Bone marrow (tissue), 2 donors: ENCODE results near the gene SYDE1.

Experiments used
- DNase-seq, 2 donors: peaks; one replicate each; lab custom pipeline; 2025; lab: John Stamatoyannopoulos, UW

The SYDE1 gene

GRCh38 chr19:15108145-15108844 is 1.1 kb downstream of the SYDE1 start:
- no peak for DNase-seq

DNA sequence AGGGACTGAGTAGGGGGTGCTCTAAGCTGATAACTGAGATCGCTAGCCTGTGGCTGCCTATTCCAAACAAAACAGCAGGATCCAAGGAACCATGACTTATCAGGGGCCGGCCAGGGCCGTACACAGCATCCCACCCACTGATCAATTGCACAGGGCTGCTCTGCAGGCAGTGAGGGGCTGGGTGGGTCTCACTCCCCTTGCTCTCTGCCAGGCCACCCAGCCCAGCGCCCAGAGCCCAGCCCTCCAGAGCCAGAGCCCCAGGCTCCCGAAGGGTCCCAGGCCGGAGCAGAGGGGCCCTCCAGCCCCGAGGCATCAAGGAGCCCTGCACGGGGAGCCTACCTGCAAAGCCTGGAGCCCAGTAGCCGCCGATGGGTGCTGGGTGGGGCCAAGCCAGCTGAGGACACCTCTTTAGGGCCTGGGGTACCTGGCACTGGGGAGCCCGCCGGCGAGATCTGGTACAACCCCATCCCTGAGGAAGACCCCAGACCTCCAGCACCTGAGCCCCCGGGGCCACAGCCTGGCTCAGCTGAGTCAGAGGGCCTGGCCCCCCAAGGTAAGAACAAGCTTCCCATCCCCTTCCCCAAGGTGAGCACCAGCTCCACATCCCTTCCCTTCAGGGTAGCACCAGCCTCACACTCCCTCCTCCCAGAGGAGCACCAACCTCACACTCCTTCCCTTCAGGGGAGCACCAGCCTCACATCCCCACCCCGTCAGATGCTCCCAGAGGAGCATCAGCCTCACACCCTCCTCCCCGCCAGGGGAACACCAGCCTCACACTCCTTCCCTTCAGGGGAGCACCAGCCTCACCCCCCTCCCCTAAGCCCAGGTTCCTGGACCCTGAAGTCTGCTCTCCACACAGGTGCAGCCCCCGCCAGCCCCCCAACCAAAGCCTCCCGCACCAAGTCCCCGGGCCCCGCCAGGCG is 1.9 kb downstream of the SYDE1 start:
- DNase-seq, result no peak

- DNase-seq, result no peak
Measured at GRCh38 chr19:15109768-15110417, 2.7 kb downstream of the SYDE1 start.

DNA sequence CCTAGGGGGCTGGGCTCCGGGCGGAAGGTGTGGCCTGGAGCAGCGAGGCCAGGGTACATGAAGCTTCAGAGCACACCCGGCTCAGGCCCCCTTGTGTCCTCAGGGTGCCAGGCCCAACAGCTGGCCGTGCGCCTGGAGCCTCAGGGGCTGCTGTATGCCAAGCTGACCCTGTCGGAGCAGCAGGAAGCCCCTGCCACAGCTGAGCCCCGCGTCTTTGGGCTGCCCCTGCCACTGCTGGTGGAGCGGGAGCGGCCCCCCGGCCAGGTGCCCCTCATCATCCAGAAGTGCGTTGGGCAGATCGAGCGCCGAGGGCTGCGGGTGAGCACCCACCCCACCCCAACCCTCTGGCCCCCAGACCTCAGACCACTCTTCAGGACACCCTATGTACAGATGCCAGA is 3.2 kb downstream of the SYDE1 start:
- DNase-seq, result no peak

- DNase-seq, result no peak
Measured at GRCh38 chr19:15111758-15112157, 4.6 kb downstream of the SYDE1 start.

- no peak for DNase-seq
Measured at GRCh38 chr19:15112385-15112784, 5.2 kb downstream of the SYDE1 start.

- no peak for DNase-seq
Measured at GRCh38 chr19:15113245-15114152, 6.3 kb downstream of the SYDE1 start.

DNA sequence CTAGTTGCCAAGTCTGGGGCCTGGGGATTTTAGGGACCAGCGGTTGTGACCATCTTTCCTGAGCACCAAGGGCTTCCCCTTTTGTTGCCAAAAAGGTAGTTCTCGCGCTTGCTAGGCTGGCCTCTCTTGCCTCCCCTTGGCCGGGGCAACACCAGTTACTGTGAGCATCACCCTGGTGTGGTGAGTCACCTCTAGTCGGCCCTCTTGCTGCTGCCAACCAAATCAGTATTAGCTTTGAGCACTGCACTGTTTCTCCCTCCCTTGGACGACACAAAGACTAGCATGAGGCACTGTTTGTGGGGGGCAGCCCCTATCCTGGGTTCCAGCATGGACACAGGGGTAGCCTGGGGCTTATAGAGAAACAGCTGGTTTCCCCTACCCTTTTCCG is 6.9 kb downstream of the SYDE1 start:
- DNase-seq, result no peak

DNA sequence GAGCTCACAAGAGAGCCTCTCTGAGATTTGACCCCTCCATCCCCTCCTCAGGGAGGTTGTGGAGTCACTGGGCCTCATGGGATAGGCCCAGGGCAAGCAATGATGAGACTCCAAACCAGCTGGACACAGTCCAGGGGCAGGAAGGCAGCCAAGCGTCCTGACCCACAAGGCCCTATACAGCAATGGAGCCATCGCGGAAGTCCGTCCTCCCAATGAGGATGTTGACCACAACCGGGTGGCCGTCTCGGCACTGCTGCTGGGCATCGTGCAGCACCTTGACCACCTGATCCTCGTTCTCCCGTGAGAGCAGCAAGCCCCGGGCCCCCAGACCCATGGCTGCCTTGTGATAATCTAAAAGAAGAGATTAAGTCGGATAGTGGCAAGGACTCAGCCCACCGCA is 7.9 kb downstream of the SYDE1 start:
- DNase-seq, result no peak

DNA sequence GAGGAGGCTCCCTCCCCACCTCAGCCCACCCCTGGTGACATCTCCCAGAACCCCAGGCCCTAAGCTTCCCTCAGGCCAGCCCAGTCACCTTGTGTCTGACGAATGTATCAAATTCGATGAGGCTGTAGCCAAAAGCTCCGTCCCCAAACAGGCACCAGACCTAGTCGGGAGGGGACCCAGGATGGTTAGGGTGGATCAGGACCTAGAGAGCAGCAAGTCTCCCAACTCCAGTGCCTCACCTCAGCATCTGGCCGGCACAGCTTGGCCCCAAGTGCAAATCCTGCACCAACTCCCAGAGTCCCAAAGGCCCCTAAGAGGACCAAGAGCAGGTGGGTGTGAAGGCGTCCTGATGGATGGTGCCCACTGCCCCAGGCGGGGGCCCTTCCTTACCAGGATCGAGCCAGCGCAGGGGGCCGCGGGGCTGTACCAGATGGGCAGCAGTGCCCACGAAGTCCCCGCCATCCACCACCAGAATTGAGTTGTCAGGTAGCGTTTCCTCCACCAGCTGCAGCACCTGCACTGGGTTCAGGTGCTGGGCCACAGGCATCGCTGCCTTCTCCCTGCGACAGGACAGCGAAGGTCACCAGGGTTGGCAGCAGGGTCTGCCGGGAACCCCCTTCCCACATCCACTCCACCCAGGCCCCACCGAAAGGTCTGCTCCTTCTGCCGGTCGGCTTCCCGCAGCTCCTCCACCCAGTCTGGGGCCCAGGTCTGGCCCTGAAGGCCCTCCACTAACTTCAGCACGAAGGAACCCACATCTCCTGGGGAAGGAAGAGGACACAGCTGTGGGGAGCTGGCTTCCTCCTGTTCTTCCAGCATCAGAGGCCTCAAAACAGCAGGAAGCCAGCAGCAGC is 8.8 kb downstream of the SYDE1 start:
- DNase-seq, result no peak

DNA sequence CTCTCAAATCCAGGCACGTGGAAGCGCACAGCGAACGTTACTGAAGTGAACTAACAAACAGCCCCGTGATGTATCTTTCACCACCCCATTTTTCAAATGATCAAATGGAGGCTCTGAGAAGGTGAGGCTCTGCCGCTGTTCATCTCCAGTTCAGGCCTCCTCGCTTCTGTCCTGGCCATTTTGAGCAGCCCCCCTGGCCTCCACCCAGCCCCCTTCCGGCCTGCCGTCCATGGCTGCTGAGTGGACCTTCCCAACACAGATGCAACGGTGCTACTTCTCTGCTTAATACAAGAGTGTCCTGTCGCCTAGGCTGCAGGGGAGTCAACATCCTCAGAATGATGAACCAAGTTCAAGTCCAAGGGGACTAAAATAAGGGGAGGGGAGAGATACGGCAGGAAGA is 9.7 kb downstream of the SYDE1 start:
- no peak for DNase-seq

DNA sequence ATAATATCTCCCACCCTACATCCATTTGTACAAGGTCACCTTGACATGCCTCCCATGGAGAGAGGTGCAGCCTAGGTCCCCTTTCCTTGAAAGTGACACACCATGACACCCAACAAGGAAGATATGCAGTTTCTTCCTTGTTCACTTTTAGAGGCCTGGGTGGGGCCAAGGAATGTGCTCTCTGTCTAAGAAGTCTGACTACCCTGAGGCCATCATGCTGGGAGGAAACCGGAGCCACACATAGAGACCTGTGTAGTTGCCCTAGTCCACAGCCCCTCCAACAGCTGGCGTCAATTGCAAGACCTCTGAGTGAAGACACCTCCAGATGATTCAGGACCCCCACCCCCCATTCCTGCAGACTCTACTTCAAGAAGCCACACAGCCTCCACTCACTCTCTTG is 11.0 kb downstream of the SYDE1 start:
- DNase-seq, result no peak

- no peak for DNase-seq
Measured at GRCh38 chr19:15118789-15119494, 11.7 kb downstream of the SYDE1 start.

GRCh38 chr19:15120135-15121026 is 13.2 kb downstream of the SYDE1 start:
- DNase-seq, result no peak

- no peak for DNase-seq
Measured at GRCh38 chr19:15122331-15123030, 15.3 kb downstream of the SYDE1 start.

GRCh38 chr19:15123031-15123890 is 16.1 kb downstream of the SYDE1 start:
- no peak for DNase-seq

GRCh38 chr19:15123900-15124299 is 16.7 kb downstream of the SYDE1 start:
- DNase-seq, result no peak
